Activated CD4-positive, alpha-beta T cell treated with anti-CD3 and anti-CD28 coated beads, Interleukin-10, Interleukin-2, amounts not matched to agents 100 ng/mL and 50 ng/mL, durations not matched to agents 16 hours and 8 hours (primary cell): Measurements from ENCODE around the gene GPX6.
A peak's percentile ranks its signal among the peaks of the same experiment; 100 is the strongest.
"Not testable (repeated sequence)": the region's sequence is repeated elsewhere in the genome, so short reads cannot be mapped to it uniquely, and the experiment has no call there.

Source experiments
- DNase-seq: peaks from one replicate; pipeline ENCODE4 v3.0.0-alpha.2; 2020

The GPX6 gene, protein sequence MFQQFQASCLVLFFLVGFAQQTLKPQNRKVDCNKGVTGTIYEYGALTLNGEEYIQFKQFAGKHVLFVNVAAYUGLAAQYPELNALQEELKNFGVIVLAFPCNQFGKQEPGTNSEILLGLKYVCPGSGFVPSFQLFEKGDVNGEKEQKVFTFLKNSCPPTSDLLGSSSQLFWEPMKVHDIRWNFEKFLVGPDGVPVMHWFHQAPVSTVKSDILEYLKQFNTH

GRCh38 chr6:28515676-28516075 is at the start of gene GPX6:
Gene GPX6 (minus strand): TSS chr6:28515793. CDS start chr6:28515743, 50 bp downstream.
- no peak for DNase-seq

DNA sequence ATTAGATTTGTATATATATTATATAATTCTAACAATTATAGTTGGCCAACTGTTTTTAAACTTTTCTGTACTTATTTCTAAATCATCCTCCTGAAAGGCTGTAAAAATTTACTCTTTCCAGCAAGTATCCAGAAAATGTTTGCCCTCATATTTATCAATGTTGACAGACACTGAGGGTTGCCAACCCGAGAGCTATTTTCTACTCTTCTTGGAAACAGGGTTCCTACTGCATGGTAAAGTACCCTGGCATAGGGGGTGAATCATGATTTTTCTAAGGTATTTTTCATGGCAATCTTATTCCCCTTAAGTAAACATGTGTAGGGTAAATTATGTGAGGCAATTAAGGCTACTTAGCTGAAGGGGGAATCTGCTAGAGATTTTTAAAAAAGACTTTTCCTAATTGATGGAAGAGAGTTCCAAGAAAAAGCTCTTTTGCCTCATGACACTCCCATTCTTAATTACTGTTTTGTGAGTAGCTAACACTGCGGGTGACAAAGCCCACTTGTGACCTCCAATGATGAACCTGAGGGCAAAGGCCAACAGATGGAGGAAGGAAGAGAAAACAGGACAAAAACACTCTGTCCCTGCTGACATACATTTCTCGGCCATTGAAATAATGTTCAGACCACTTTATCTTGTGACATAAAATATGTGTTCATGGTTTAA is 48.0 kb upstream of the GPX6 start:
- no peak for DNase-seq

- DNase-seq = no peak
These were observed 43.0 kb upstream of the GPX6 start for GRCh38 chr6:28558629-28559028.

- no peak for DNase-seq
These were observed 39.5 kb upstream of the GPX6 start for GRCh38 chr6:28555136-28555535.

DNA sequence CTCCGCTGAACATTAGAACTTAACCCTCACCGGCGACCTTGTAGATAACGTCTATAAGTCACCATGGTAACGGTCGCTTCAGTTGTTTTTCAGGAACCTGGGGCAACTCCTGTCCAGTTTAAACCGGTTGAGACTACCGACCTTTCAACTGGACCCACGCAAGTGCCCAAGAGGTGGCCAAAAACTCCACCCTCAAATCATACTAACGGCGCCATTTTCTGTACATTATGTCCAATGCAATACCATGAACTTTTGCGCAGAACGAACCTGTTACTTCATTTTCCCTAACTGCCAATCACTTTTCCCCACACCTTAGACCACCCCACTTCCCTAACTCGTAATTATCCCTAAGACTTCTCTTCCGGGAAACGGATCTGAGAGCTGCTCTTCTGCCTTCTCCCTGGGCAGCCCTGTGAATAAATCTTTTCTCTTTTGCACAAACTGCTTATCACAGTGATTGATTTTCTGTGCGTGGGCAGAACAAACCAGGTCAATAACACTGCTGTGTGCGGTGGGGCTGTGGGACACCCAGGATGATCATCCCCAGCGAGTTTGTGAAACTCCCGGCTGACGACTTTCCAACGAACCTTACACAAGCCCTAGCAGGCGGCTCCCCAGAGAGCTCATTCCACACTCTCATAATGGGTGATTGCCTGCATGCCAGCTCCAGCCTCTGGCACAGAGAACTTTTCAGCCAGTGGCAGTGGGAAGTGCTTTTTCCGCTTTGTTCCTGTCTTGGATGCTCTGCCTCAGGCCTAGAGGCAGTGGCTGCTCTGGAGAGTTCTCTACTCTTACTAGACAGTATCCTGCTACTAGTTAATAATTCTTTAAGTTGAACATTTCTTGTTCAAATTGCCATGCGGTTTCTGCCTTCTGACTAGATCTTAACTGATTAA is 38.6 kb upstream of the GPX6 start:
- no peak for DNase-seq

- DNase-seq = no peak
These were observed 37.9 kb upstream of the GPX6 start for GRCh38 chr6:28553384-28553985.

- DNase-seq = no peak
These were observed 36.5 kb upstream of the GPX6 start for GRCh38 chr6:28551891-28552666.

DNA sequence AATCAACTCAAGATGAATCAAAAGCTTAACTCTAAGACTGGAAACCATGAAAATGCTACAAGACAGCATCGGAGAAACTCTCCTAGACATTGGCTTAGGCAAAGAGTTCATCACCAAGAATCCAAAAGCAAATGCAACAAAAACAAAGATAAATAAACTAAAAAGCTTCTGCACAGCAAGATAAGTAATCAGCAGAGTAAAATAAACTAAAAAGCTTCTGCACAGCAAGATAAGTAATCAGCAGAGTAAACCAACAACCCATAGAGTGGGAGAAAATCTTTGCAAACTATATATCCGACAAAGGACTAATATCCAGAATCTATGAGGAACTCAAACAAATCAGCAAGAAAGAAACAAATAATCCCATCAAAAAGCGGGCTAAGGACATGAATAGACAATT is 31.4 kb upstream of the GPX6 start:
- not testable (repeated sequence) for DNase-seq

DNA sequence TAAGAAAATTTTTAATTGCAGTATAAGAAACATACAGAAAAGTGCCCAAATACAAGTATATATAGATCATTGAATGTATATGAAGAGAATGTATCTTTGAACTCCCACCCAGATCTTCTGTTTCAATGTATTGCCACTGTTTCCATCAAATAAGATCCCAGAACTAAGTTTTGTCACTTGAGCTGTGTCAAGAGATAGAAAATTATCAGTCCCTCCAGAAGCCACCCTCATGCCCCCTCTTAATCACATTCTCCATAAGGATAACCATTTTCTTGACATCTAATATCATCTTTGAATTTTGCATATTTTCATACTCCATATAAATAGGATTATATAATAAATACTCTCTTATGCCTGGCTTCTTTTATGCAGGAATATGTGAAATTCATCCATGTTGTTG is 30.4 kb upstream of the GPX6 start:
- DNase-seq = no peak

DNA sequence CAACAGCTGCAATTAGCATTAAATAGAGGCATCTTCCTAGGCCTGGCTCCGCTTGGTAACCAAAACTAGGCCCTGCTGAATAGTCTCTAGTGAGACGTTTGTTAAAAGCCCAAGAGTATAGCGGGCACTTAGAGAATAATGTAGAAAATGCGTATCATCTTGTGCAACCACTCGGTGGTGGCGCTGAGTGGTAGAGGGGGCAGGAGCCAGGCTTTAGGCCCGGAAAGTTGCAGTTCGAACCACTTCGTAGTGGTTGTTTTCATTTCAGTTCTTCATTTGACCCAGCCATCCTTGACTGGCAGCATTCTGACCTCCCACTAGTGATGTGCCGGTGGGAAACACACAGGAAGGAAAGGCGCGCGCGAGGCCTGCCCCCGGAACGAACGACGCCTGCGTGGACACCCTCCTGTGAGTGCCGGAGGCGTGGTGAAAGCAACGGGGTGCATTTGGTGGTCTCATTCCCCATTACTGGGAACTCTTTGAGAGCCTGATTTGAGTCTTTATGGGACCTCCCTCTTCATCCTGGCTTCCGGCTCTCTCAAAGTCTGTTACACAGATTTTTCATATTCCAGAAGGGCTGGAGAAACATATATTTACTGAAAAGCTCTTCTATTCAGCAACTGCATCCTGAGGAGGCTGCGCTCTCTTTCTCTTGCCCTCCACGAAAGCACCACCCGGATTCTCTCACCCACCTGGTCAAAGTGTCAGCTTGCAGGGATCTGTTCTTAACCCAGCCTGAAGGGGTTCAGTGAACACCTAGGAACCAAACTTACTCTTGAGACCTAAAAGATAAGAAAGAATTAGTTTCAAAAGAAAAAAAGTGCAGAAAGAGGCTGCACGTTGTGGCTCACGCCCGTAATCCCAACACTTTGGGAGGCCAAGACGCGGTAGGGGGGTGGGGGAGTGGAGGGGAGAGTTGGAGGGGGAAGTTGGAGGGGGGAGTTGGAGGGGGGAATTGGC is 28.3 kb upstream of the GPX6 start:
- DNase-seq = peak; percentile 12

DNA sequence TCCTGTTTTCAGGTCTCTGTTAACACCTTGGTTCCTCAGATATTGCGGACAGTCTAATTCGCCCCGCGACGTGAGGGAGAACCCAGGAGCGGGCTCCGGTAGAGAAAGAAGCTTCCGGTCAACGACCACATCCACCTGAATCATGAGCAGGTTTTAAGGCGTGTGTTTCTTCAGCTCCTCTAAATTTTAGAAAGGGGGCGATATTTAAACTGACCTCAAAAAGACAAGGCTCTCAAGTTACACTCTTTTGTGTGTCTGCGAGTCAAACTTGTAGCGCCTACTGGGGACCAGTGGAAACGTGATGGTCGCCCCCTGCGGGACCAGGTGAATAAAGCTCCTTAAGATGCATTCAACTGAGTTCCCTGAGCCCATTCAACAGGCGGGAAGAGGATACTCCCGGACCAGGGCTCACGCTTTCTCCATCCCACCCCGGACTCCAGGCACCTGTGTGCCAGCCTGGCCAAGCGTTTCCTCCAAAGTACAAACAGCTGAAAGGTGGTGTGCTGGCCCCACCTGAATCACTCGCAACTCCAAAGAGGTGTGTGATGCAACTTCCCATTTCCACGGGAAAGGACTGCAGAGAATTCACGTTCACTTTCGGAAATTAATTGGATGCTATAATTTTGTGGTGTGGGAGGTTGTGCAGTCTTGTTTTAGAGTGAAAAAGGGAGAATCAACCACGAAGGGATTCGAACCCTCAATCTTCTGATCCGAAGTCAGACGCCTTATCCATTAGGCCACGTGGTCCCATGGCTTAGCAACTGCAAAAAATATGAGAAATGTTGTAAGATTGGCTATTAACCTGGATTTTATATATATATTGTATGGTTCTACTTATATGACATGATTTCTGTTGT is 27.1 kb upstream of the GPX6 start:
- peak; percentile 85 for DNase-seq

GRCh38 chr6:28541996-28542395 is 26.4 kb upstream of the GPX6 start:
- DNase-seq = no peak

- DNase-seq = peak; percentile 75
These were observed 22.0 kb upstream of the GPX6 start for GRCh38 chr6:28537509-28538140.

- DNase-seq = peak; percentile 11
These were observed 21.5 kb upstream of the GPX6 start for GRCh38 chr6:28537065-28537464.

- DNase-seq = no peak
These were observed 19.3 kb upstream of the GPX6 start for GRCh38 chr6:28534875-28535274.

- DNase-seq = no peak
These were observed 18.7 kb upstream of the GPX6 start for GRCh38 chr6:28534306-28534705.

DNA sequence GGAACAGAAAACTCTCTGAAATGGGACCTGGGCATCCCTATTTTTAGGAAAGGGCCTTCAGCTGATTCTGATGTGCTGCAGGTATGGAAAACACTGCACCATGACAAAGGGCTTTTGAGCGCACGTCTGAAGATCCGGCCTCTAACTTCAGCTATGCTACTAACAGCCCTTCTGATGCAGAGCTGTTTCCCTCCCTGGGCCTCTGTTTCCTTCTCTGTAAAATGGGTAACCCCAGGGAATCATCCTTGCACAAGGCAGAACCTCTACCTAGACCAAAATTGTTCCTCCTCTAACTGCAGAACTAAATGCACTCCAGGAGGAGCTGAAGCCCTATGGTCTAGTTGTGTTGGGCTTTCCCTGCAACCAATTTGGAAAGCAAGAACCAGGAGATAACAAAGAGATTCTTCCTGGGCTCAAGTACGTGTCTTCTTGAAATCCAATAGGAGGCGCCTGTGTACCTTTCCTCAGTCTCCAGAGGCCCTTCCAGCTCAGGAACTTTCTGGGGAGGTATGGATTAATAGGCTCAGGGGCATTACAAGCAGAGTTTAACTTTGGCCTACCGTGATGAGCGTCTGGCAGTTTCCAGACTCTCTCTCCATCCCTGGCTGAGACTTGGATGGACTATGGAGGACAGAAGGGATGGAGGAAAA is 16.0 kb upstream of the GPX6 start:
- no peak for DNase-seq

- DNase-seq = no peak
These were observed 15.2 kb upstream of the GPX6 start for GRCh38 chr6:28530777-28531176.

DNA sequence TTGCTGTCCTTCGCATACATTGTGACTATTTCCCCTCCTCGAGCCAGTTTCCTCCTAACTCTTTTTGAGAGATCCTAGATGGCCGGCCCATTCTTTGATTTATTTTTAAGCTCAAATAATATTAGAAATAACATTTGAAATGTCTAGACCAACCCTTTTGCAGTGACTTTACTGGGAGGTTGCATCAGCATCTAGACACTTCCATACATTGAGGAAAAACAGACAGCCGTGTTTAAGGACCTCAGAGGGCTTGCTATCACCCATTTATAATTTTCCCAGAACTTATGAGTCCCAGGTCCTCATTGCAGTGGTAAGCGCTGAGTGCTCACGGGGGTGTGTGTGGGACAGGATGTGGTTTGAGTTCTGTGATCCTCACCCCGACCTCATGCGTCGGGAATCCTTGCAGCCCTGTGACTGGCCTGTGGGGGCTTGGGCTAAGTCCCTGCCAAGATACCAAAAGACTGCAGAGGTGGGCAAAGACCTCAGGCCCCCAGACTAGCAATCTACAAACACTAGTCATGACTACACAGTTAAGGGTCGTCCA is 10.0 kb upstream of the GPX6 start, which contains the start of gene GPX5:
Gene GPX5 (plus strand): TSS at position 386 of the 544 bp plus-strand sequence. CDS start 133 bp downstream, at position 519.
- DNase-seq = no peak
